ENCODE results near the gene CCDC6.
"Not testable (repeated sequence)": the region's sequence is repeated elsewhere in the genome, so short reads cannot be mapped to it uniquely, and the experiment has no call there.

Gene CCDC6

GRCh38 chr10:59878289-59878688, 28.1 kb downstream of the CCDC6 start:
- TF ChIP-seq, protein P1, sequence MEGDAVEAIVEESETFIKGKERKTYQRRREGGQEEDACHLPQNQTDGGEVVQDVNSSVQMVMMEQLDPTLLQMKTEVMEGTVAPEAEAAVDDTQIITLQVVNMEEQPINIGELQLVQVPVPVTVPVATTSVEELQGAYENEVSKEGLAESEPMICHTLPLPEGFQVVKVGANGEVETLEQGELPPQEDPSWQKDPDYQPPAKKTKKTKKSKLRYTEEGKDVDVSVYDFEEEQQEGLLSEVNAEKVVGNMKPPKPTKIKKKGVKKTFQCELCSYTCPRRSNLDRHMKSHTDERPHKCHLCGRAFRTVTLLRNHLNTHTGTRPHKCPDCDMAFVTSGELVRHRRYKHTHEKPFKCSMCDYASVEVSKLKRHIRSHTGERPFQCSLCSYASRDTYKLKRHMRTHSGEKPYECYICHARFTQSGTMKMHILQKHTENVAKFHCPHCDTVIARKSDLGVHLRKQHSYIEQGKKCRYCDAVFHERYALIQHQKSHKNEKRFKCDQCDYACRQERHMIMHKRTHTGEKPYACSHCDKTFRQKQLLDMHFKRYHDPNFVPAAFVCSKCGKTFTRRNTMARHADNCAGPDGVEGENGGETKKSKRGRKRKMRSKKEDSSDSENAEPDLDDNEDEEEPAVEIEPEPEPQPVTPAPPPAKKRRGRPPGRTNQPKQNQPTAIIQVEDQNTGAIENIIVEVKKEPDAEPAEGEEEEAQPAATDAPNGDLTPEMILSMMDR (IDR thresholded peaks at IDR 0.05; ENCODE audit: insufficient read depth, low read depth, low read length, missing control alignments): no peak
- DNase-seq (ENCODE audit: low read depth): no peak
- H3K4me3 ChIP-seq (ENCODE audit: low read depth, low read length): no peak overlapping the region

DNA sequence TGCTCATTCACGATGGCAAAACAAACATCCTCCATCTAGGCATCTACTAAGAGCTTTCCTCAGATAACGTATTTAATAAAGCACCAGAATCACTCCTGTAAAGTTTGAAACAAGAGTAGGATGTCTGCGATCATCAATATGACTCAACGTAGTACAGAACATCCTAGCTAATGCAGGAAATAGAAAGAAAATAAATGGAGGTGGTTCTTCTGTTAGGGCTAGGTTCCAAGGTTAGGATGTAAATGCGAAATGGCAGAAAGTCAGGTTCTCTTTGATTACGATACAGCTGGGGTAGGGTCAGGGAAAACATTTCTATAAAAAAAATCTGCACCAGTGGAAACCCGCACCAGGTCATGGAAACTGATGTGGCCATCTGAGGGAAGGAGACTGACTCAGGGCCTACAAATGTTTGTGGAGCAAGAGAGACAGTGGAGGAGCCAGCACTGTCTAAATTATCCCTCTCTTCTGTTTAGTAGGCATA, 29.1 kb downstream of the CCDC6 start:
- DNase-seq (ENCODE audit: low read depth): no peak
- H3K4me3 ChIP-seq (ENCODE audit: low read depth, low read length): no peak overlapping the region
- TF ChIP-seq, protein P1 (IDR thresholded peaks at IDR 0.05; ENCODE audit: insufficient read depth, low read depth, low read length, missing control alignments): no peak

- DNase-seq (ENCODE audit: low read depth): no peak
- TF ChIP-seq, protein P1 (IDR thresholded peaks at IDR 0.05; ENCODE audit: insufficient read depth, low read depth, low read length, missing control alignments): no peak
- no peak overlapping the region for H3K4me3 ChIP-seq (ENCODE audit: low read depth, low read length)
Observed at GRCh38 chr10:59876695-59877094, 29.7 kb downstream of the CCDC6 start.

- H3K4me3 ChIP-seq (ENCODE audit: low read depth, low read length); DNase-seq (ENCODE audit: low read depth): not testable (repeated sequence)
Observed at GRCh38 chr10:59876208-59876607, 30.1 kb downstream of the CCDC6 start.

- TF ChIP-seq, protein P1 (IDR thresholded peaks at IDR 0.05; ENCODE audit: insufficient read depth, low read depth, low read length, missing control alignments): no peak
- no peak overlapping the region; the same call in 1 of the 2 replicates for H3K4me3 ChIP-seq (ENCODE audit: low read depth, low read length)
- DNase-seq (ENCODE audit: low read depth): peak; percentile 73
Observed at GRCh38 chr10:59873896-59874295, 32.5 kb downstream of the CCDC6 start.

GRCh38 chr10:59872892-59873463, 33.4 kb downstream of the CCDC6 start:
- TF ChIP-seq, protein P1 (IDR thresholded peaks at IDR 0.05; ENCODE audit: insufficient read depth, low read depth, low read length, missing control alignments): no peak
- no peak overlapping the region for H3K4me3 ChIP-seq (ENCODE audit: low read depth, low read length)
- DNase-seq (ENCODE audit: low read depth): peak; percentile 29

- no peak for DNase-seq (ENCODE audit: low read depth)
- TF ChIP-seq, protein P1 (IDR thresholded peaks at IDR 0.05; ENCODE audit: insufficient read depth, low read depth, low read length, missing control alignments): no peak
- no peak overlapping the region for H3K4me3 ChIP-seq (ENCODE audit: low read depth, low read length)
Observed at GRCh38 chr10:59870152-59870551, 36.2 kb downstream of the CCDC6 start.
